Measurements from ENCODE around the gene LRRC63. TPM values are rescaled to one million over a fixed set of nuclear protein-coding genes. Genes with fewer than 3 reads are reported as not detected.
"Not testable (repeated sequence)": the region's sequence is repeated elsewhere in the genome, so short reads cannot be mapped to it uniquely, and the experiment has no call there.

LRRC63 gene
- total RNA-seq, 2 experiments from 2014 or later, result 0.14 to 0.56 TPM

DNA sequence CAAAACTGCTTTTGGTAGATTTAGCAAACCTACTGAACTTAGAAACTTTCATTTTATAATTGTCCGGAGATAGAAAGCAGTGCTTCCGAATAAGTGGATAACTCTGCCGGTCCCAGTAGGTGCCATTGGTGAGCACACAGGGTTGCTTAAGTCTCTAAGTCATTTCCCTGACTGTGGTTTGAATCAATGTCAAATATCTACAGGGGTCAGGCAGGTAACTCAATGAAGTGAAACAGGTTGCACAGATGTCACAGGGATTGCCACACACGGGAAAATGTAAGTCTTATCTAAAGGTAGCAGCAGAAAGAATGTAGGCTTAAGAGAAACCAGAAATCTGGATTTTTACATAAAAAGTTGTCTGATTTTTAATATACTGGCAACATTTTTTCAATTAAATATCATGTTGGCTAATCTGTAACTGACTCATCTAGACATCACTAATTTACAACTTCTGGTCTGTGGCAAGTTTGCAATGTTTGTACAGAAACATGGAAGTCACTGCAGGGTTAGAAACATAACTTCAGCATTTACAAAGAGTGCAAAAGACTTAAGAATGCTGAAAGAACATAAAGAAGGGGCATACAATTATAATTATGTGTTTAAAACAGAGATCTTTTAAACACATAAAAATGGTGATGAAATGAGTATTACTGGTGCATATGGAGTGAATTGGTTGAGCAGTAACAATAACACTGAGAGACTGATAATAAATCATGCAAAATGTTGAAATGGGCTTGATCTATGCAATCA is 14.3 kb upstream of the LRRC63 start:
- Mint-ChIP-seq H3K27ac (no peak overlapping the region), H3K4me1 (peaks cover 24% of the 10 kb centered on the region), H3K27me3 (no peaks in the 10 kb centered on the region), H3K4me3 (no peak overlapping the region), H3K36me3 (no peaks in the 10 kb centered on the region), H3K9me3 (peaks cover 1% of the 10 kb centered on the region)
- no peak for DNase-seq

DNA sequence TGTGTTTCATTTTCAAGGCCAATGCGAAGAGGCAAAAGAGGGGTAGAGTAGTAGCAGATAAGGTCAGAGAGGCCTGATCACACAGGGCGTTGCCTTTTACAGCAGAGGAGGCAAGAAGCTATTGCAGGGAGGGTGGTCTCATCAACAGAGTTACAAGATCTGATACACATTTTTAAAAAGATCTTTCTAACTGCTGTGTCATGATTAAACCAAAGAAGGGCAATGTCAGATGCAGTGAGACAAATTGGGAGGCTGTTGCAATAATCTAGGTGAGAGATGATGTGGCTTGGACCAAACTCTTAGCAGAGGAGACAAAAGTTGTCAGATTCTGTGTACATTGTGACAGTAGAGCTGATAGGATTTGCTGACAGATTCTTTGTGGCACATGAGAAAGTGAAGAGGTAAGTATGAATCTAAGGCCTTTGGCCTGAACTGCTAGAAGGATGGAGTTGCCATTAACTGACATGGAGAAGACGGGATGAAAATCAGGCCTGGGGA is 13.0 kb upstream of the LRRC63 start:
- H3K4me1 Mint-ChIP-seq, result peaks cover 31% of the 10 kb centered on the region
- no peak overlapping the region for H3K4me3 Mint-ChIP-seq
- no peaks in the 10 kb centered on the region for H3K36me3 Mint-ChIP-seq
- no peaks in the 10 kb centered on the region for H3K27me3 Mint-ChIP-seq
- no peak for DNase-seq
- H3K27ac Mint-ChIP-seq, result no peak overlapping the region
- H3K9me3 Mint-ChIP-seq, result peaks cover 1% of the 10 kb centered on the region

DNA sequence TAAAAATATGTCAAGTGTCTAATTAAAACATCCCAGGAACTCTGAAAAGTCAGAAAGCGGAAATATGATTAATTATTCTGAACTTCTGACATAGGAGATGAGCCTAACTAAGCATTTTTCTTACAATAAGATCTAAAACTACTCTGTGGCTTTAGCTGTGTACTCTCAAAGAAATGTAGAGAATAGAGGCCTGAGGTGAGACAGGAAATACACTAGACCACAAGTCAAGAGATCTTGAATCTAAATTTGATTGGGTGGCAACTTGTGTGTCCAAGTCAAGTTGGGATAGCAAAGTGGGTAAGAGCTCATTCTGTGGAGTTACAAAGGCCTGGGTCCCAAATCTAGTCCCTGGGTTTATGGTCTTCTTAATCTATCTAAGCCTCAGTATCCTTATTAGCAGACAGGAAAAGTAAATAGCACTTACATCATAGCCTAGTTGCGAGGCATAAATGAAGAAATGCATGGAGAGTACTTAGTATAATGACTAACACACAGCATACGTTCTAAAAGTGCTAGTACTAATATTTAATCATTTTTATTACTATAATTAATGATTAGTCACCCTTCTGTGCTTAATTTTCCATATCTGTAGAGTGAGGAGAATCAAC is 9.4 kb upstream of the LRRC63 start:
- no peak overlapping the region for H3K4me3 Mint-ChIP-seq
- peak overlapping the region; percentile 76 for H3K27ac Mint-ChIP-seq
- peaks cover 44% of the 10 kb centered on the region for H3K4me1 Mint-ChIP-seq
- peaks cover 1% of the 10 kb centered on the region for H3K9me3 Mint-ChIP-seq
- H3K36me3 Mint-ChIP-seq, result no peaks in the 10 kb centered on the region
- H3K27me3 Mint-ChIP-seq, result no peaks in the 10 kb centered on the region
- DNase-seq, result no peak

GRCh38 chr13:46202966-46203365 is 8.8 kb upstream of the LRRC63 start:
- no peak for DNase-seq
- H3K4me3 Mint-ChIP-seq, result no peak overlapping the region
- H3K36me3 Mint-ChIP-seq, result no peaks in the 10 kb centered on the region
- peaks cover 1% of the 10 kb centered on the region for H3K9me3 Mint-ChIP-seq
- H3K4me1 Mint-ChIP-seq, result peaks cover 49% of the 10 kb centered on the region
- no peaks in the 10 kb centered on the region for H3K27me3 Mint-ChIP-seq
- H3K27ac Mint-ChIP-seq, result no peak overlapping the region

- DNase-seq, result no peak
- H3K27me3 Mint-ChIP-seq, result no peaks in the 10 kb centered on the region
- H3K4me3 Mint-ChIP-seq, result no peak overlapping the region
- no peaks in the 10 kb centered on the region for H3K36me3 Mint-ChIP-seq
- peaks cover 44% of the 10 kb centered on the region for H3K4me1 Mint-ChIP-seq
- no peaks in the 10 kb centered on the region for H3K9me3 Mint-ChIP-seq
- H3K27ac Mint-ChIP-seq, result no peak overlapping the region
Observed at GRCh38 chr13:46206143-46206542, 5.6 kb upstream of the LRRC63 start.

DNA sequence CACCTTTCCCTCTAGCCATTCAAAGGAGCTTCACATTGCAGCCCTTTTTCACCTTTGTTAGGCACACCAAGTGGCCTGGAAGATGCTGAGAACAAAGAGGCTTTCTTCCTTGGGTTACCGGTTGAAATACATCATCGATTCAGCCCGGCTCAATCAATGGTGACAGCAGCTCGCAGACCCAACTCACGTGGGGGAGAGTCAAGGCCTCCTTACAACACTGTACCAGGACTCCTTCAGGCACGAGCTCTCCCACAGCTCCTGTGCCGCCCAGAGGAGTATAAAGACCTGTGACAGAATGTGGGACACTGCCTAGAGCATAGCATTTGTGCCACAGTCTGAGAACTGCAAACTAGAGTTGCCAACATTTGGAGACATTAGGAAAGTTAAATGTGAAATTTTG is 3.9 kb upstream of the LRRC63 start:
- Mint-ChIP-seq H3K4me1 (peaks cover 38% of the 10 kb centered on the region), H3K4me3 (no peak overlapping the region), H3K27ac (peak overlapping the region; percentile 6), H3K27me3 (no peaks in the 10 kb centered on the region), H3K9me3 (no peaks in the 10 kb centered on the region), H3K36me3 (no peaks in the 10 kb centered on the region)
- no peak for DNase-seq

DNA sequence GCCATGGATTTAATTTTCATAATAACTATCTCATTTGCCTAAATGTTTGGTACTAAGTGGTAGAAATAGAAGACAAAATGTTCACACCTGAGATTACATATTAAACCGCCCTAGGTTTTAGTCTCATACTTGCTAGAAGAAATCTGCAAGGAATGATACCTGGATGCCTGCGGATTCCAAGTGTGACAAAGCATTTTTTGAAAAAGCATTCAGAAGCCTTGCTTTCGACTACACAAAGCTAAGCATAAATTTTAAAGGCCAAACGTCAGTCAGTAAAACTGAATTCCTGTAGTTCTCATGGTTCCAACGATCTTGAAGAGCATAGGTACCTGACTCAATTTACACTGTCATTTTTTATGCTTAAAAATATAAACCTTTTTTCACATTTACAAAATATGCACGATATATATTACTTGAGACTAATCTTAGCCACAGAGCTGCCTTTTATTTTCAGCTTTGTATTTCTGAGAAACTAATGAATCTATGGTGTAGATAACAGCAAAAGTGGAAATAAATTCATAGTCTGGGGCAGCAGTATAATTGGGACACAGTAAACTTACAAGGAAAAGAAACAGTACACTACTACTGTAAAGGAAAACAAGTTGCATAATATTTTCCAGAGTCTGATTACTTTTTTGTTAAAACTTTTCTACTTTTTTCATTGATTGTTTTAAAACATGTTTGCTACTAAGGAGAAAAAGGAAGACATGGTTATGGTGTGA is 1.2 kb upstream of the LRRC63 start:
- no peaks in the 10 kb centered on the region for H3K9me3 Mint-ChIP-seq

DNA sequence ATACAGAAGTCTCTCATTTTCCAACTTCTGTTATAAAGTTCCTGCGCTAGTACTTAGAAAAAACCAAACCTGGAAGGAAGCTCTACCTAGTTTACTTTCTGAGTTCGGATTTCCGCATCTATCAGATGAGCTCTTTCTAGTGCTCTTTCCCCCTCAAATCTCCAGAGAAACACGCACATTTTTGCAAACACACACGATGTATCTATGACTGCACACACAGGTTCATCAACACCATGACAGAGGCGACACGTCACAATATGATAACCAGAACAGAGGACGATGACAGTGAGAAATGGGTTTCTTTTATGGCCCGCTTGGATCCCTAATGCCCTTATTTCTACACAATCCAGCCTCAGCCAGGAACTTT is 629 bp upstream of the LRRC63 start:
- peak; percentile 21 for DNase-seq
- no peaks in the 10 kb centered on the region for H3K27me3 Mint-ChIP-seq
- no peaks in the 10 kb centered on the region for H3K36me3 Mint-ChIP-seq
- H3K27ac Mint-ChIP-seq, result peak overlapping the region; percentile 87
- H3K9me3 Mint-ChIP-seq, result no peaks in the 10 kb centered on the region
- peaks cover 33% of the 10 kb centered on the region for H3K4me1 Mint-ChIP-seq
- peak overlapping the region; percentile 88 for H3K4me3 Mint-ChIP-seq

More for the DNA sequence above, 1.2 kb upstream of the LRRC63 start:
- Mint-ChIP-seq H3K4me3 (peak overlapping the region; percentile 88), H3K27me3 (no peaks in the 10 kb centered on the region), H3K27ac (peak overlapping the region; percentile 87), H3K36me3 (no peaks in the 10 kb centered on the region), H3K4me1 (peaks cover 36% of the 10 kb centered on the region)
- no peak for DNase-seq

- no peaks in the 10 kb centered on the region for H3K27me3 Mint-ChIP-seq
- no peak overlapping the region for H3K4me3 Mint-ChIP-seq
- DNase-seq, result no peak
- H3K27ac Mint-ChIP-seq, result no peak overlapping the region
- peaks cover 3% of the 10 kb centered on the region for H3K36me3 Mint-ChIP-seq
- peaks cover 20% of the 10 kb centered on the region for H3K4me1 Mint-ChIP-seq
- peaks cover 6% of the 10 kb centered on the region for H3K9me3 Mint-ChIP-seq
Observed at GRCh38 chr13:46213242-46213641, 1.5 kb downstream of the LRRC63 start.

DNA sequence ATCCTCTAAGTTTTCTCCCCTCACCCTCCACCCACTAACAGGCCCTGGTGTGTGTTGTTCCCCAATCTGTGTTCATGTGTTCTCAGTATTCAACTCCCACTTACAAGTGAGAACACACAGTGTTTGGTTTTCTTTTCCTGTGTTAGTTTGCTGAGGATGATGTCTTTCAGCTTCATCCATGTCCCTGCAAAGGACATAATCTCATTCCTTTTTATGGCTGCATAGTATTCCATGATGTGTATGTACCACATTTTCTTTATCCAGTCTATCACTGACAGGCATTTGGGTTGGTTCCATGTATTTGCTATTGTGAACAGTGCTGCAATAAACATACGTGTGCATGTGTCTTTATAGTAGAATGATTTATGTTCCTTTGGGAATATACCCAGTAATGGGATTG is 3.0 kb downstream of the LRRC63 start:
- DNase-seq, H3K9me3 Mint-ChIP-seq, H3K36me3 Mint-ChIP-seq, H3K27ac Mint-ChIP-seq, H3K27me3 Mint-ChIP-seq, H3K4me3 Mint-ChIP-seq: not testable (repeated sequence)
- H3K4me1 Mint-ChIP-seq, result peaks cover 20% of the 10 kb centered on the region

DNA sequence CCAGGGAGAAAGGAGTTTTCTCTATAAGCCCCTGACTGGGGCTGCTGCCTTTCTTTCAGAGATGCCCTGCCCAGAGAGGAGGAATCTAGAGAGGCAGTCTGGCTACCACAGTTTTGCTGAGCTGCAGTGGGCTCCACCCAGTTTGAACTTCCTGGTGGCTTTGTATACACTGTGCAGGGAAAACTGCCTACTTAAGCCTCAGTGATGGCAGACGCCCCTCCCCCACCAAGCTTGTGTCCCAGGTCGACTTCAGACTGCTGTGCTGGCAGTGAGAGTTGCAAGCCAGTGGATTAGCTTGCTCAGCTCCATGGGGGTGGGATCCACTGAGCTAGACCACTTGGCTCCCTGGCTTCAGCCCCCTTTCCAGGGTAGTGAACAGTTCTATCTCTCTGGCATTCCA is 8.5 kb downstream of the LRRC63 start:
- H3K9me3 Mint-ChIP-seq, result peaks cover 17% of the 10 kb centered on the region
- not testable (repeated sequence) for H3K4me3 Mint-ChIP-seq, DNase-seq, H3K4me1 Mint-ChIP-seq, H3K36me3 Mint-ChIP-seq, H3K27me3 Mint-ChIP-seq, H3K27ac Mint-ChIP-seq

DNA sequence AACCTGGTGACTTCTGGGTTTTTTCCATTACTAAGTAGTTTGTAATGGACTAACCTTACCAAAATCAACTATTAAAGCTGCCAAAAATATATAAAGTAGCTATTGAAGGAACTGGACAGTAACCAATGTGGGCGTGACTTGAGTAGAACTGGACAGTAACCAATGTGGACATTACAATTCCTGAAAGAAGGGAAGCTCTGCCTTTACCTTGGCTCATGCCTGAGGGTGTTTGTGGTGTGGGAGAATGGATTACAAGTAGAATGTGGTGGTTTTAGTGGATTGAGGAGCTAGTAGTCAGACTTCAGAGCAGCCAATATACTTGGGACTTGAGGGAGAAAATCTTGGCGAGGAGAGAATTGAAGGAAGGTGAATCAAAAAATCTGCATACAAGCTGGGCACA is 17.5 kb downstream of the LRRC63 start:
- peaks cover 7% of the 10 kb centered on the region for H3K36me3 Mint-ChIP-seq
- no peaks in the 10 kb centered on the region for H3K27me3 Mint-ChIP-seq
- H3K9me3 Mint-ChIP-seq, result peaks cover 17% of the 10 kb centered on the region
- no peaks in the 10 kb centered on the region for H3K4me1 Mint-ChIP-seq
- no peak for DNase-seq
- no peak overlapping the region for H3K4me3 Mint-ChIP-seq
- no peak overlapping the region for H3K27ac Mint-ChIP-seq

DNA sequence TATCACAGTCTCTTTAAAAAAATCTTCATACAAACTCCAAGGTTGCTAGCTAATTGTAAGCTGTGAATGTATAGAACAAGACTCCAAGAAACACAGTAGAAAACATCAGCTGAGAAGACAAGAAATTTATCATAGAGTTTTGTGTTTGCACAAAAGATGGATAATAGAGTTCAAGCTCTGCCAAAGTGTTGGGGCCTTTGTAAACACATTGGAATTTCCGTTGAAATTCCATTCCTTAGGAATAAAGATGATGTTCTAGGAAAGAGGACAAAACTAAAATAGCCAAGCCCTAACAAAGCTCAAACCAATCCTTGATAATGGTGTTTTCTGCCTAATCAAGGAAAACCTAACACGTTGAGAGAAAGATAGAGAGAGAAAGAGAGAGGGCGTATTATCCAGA is 20.6 kb downstream of the LRRC63 start:
- no peak for DNase-seq
- Mint-ChIP-seq H3K36me3 (peaks cover 13% of the 10 kb centered on the region), H3K27me3 (no peaks in the 10 kb centered on the region)

GRCh38 chr13:46235286-46235685 is 23.6 kb downstream of the LRRC63 start:
- Mint-ChIP-seq H3K27me3 (no peaks in the 10 kb centered on the region), H3K9me3 (peaks cover 36% of the 10 kb centered on the region), H3K4me3 (no peak overlapping the region), H3K27ac (no peak overlapping the region), H3K4me1 (no peaks in the 10 kb centered on the region), H3K36me3 (peaks cover 19% of the 10 kb centered on the region)
- no peak for DNase-seq

More for the DNA sequence above, 20.6 kb downstream of the LRRC63 start:
- H3K4me1 Mint-ChIP-seq, result no peaks in the 10 kb centered on the region
- no peak overlapping the region for H3K27ac Mint-ChIP-seq
- H3K4me3 Mint-ChIP-seq, result no peak overlapping the region
- H3K9me3 Mint-ChIP-seq, result peaks cover 28% of the 10 kb centered on the region

- DNase-seq, result no peak
- H3K36me3 Mint-ChIP-seq, result no peaks in the 10 kb centered on the region
- H3K27me3 Mint-ChIP-seq, result peaks cover 4% of the 10 kb centered on the region
- H3K4me3 Mint-ChIP-seq, result no peak overlapping the region
- no peak overlapping the region for H3K27ac Mint-ChIP-seq
- H3K9me3 Mint-ChIP-seq, result no peaks in the 10 kb centered on the region
- no peaks in the 10 kb centered on the region for H3K4me1 Mint-ChIP-seq
Observed at GRCh38 chr13:46265292-46265691, 53.6 kb downstream of the LRRC63 start.

All from activated naive CD8-positive, alpha-beta T cell treated with anti-CD3 and anti-CD28 coated beads for 36 hours (primary cell).